ENCODE measurements around the gene SPTB. TPM values are rescaled to one million over a fixed set of nuclear protein-coding genes. Genes with fewer than 3 reads are reported as not detected.

Gene SPTB
- total and polyA plus RNA-seq, 3 donors from 2014 or later: 3.3 to 6.6 (median 5.6) TPM

- no peak for TF ChIP-seq POLR2A (IDR thresholded peaks at IDR 0.05)
- TF ChIP-seq CTCF (IDR thresholded peaks at IDR 0.05): no peak
- Histone ChIP-seq H3K36me3 (ENCODE audit: low read depth, missing control alignments) (no peaks in the 10 kb centered on the region), H3K4me3 (no peak overlapping the region), H3K9me3 (no peaks in the 10 kb centered on the region), H3K27ac (no peak overlapping the region), H3K27me3 (no peaks in the 10 kb centered on the region), H3K4me1 (no peaks in the 10 kb centered on the region)
- intact Hi-C loops (cut with DNase I; ENCODE audit: low total_unique reads): no loop called here
- 94 to 95% methylated on average over 16 of the region's 16 CpGs for WGBS, 2 donors
- DNase-seq: no peak
Measured at GRCh38 chr14:64774272-64774671, 105.4 kb downstream of the SPTB start.

- WGBS, 2 donors: 88 to 97% methylated on average over 1 to 3 of the region's 3 CpGs
- no peaks in the 10 kb centered on the region for H3K4me1 ChIP-seq
- intact Hi-C loops (cut with DNase I; ENCODE audit: low total_unique reads): no loop called here
- no peaks in the 10 kb centered on the region for H3K9me3 ChIP-seq
- TF ChIP-seq POLR2A (IDR thresholded peaks at IDR 0.05) (no peak), CTCF (IDR thresholded peaks at IDR 0.05) (no peak)
- no peaks in the 10 kb centered on the region for H3K27me3 ChIP-seq
- H3K36me3 ChIP-seq (ENCODE audit: low read depth, missing control alignments): no peaks in the 10 kb centered on the region
- H3K4me3 ChIP-seq: no peak overlapping the region
- DNase-seq: no peak
- no peak overlapping the region for H3K27ac ChIP-seq
Measured at GRCh38 chr14:64773577-64773976, 106.1 kb downstream of the SPTB start.

- no peaks in the 10 kb centered on the region for H3K36me3 ChIP-seq (ENCODE audit: low read depth, missing control alignments)
Measured at GRCh38 chr14:64773046-64773445, 106.7 kb downstream of the SPTB start.

GRCh38 chr14:64772397-64772950 lies 107.2 kb downstream of the SPTB start:
- Histone ChIP-seq H3K9me3 (no peaks in the 10 kb centered on the region), H3K27ac (no peak overlapping the region), H3K36me3 (ENCODE audit: low read depth, missing control alignments) (no peaks in the 10 kb centered on the region), H3K4me1 (no peaks in the 10 kb centered on the region), H3K27me3 (no peaks in the 10 kb centered on the region), H3K4me3 (no peak overlapping the region)
- intact Hi-C loops (cut with DNase I; ENCODE audit: low total_unique reads): no loop called here
- TF ChIP-seq POLR2A (IDR thresholded peaks at IDR 0.05) (no peak), CTCF (IDR thresholded peaks at IDR 0.05) (no peak)
- no peak for DNase-seq
- WGBS, 2 donors: 95 to 97% methylated on average over 19 to 36 of the region's 36 CpGs

More at GRCh38 chr14:64773046-64773445, 106.7 kb downstream of the SPTB start:
- no peak overlapping the region for H3K4me3 ChIP-seq
- no peaks in the 10 kb centered on the region for H3K4me1 ChIP-seq
- TF ChIP-seq CTCF (IDR thresholded peaks at IDR 0.05) (no peak), POLR2A (IDR thresholded peaks at IDR 0.05) (no peak)
- intact Hi-C loops (cut with DNase I; ENCODE audit: low total_unique reads): no loop called here
- DNase-seq: no peak
- H3K9me3 ChIP-seq: no peaks in the 10 kb centered on the region
- no peaks in the 10 kb centered on the region for H3K27me3 ChIP-seq
- no peak overlapping the region for H3K27ac ChIP-seq
- WGBS, 2 donors: 97 to 98% methylated on average over 10 to 18 of the region's 18 CpGs

GRCh38 chr14:64771161-64771560 lies 108.5 kb downstream of the SPTB start:
- WGBS, 2 donors: 82 to 86% methylated on average over 2 of the region's 2 CpGs
- intact Hi-C loops (cut with DNase I; ENCODE audit: low total_unique reads): no loop called here
- Histone ChIP-seq H3K36me3 (ENCODE audit: low read depth, missing control alignments) (no peaks in the 10 kb centered on the region), H3K27me3 (no peaks in the 10 kb centered on the region), H3K9me3 (no peaks in the 10 kb centered on the region), H3K4me1 (no peaks in the 10 kb centered on the region), H3K4me3 (no peak overlapping the region), H3K27ac (no peak overlapping the region)
- no peak for DNase-seq
- TF ChIP-seq CTCF (IDR thresholded peaks at IDR 0.05): no peak
- no peak for TF ChIP-seq POLR2A (IDR thresholded peaks at IDR 0.05)
